ENCODE measurements around the gene SCUBE1. TPM values are rescaled to one million over a fixed set of nuclear protein-coding genes. Genes with fewer than 3 reads are reported as not detected.

SCUBE1 gene
- total and polyA plus RNA-seq, 2 of the 4 experiments (the other 2 are of a cell fraction): not detected

- H2AFZ ChIP-seq (replicated peaks; ENCODE audit: low read length, poor library complexity): no peak overlapping the region
Observed at GRCh38 chr22:43211941-43212433, 131.2 kb downstream of the SCUBE1 start.

More at GRCh38 chr22:43211941-43212433, 131.2 kb downstream of the SCUBE1 start:
- intact Hi-C loops (cut with micrococcal nuclease): no loop called here
- Histone ChIP-seq H2BK5ac (ENCODE audit: low read depth, low read length, poor library complexity, severe bottlenecking) (no peak overlapping the region), H3K36me3 (ENCODE audit: control insufficient read depth, insufficient read depth, low read length) (no peaks in the 10 kb centered on the region), H4K91ac (ENCODE audit: insufficient read depth, low read depth, low read length) (no peak overlapping the region), H4K8ac (ENCODE audit: low read depth in 2 of 2, low read length in 2 of 2) (no peak overlapping the region), H2BK120ac (ENCODE audit: low read depth, low read length) (no peak overlapping the region), H3K18ac (ENCODE audit: low read depth, low read length) (no peak overlapping the region), H2AK5ac (ENCODE audit: low read depth, low read length) (no peak overlapping the region), H2BK15ac (ENCODE audit: low read depth, low read length) (no peak overlapping the region), H3K56ac (ENCODE audit: extremely low read depth, insufficient read depth, low read length) (no peak overlapping the region), H3K9me3 (ENCODE audit: control insufficient read depth, insufficient read depth, low read length) (no peaks in the 10 kb centered on the region), H3K4me1 (ENCODE audit: control insufficient read depth, insufficient read depth, low read length) (no peaks in the 10 kb centered on the region), H2BK20ac (ENCODE audit: low read depth, low read length) (no peak overlapping the region), H3K9me1 (ENCODE audit: insufficient read depth, low read length) (no peaks in the 10 kb centered on the region), H3K27ac (ENCODE audit: insufficient read depth, low read length) (no peak overlapping the region), H4K5ac (ENCODE audit: low read depth, low read length) (no peak overlapping the region), H3K23ac (ENCODE audit: low read depth, low read length) (no peak overlapping the region), H4K20me1 (ENCODE audit: insufficient read depth, low read length) (no peaks in the 10 kb centered on the region), H3K4me3 (ENCODE audit: insufficient read depth, low read depth, low read length) (no peak overlapping the region), H3K14ac (replicated peaks; ENCODE audit: low read depth, low read length) (no peak overlapping the region), H3K4me2 (ENCODE audit: low read depth, low read length) (no peak overlapping the region), H3K27me3 (ENCODE audit: control insufficient read depth, insufficient read depth, low read length) (peaks cover 30% of the 10 kb centered on the region), H3K79me1 (ENCODE audit: low read depth in 1 of 2, low read length in 2 of 2) (no peaks in the 10 kb centered on the region), H3K9ac (ENCODE audit: low read depth, low read length) (no peak overlapping the region), H3K4ac (ENCODE audit: low read depth, low read length) (no peak overlapping the region), H2AK9ac (replicated peaks; ENCODE audit: low read depth, low read length, poor library complexity) (no peak overlapping the region)
- WGBS, 2 experiments (ENCODE audit: extremely low coverage in 2 of 2, insufficient read length in 1 of 2): 78% methylated on average over 4 of the region's 13 CpGs; no CpG with 5 or more reads in 1 of the 2 experiments
- dilution Hi-C loops (cut with HindIII; ENCODE audit: low sequenced_read_pairs, unreplicated experiment): no loop called here
- no TSS peak for BruUV-seq (replicated peaks)
- ChIA-PET POLR2A (ENCODE audit: unreplicated experiment) (no interaction called here), CTCF (no interaction called here)
- no peak for ATAC-seq (ENCODE audit: low read depth)
- DNase-seq: no peak
- TF ChIP-seq MXI1 (IDR thresholded peaks at IDR 0.05; ENCODE audit: borderline replicate concordance, low read depth, low read length) (no peak), SMC3 (IDR thresholded peaks at IDR 0.05; ENCODE audit: low read depth, low read length) (no peak), NFE2L2 (IDR thresholded peaks at IDR 0.05; ENCODE audit: low read depth, low read length) (no peak), RFX5 (IDR thresholded peaks at IDR 0.05; ENCODE audit: low read depth, low read length) (no peak), CTCF (conservative IDR thresholded peaks at IDR 0.05; ENCODE audit: low read depth, low read length) (no peak), RCOR1 (IDR thresholded peaks at IDR 0.05; ENCODE audit: insufficient replicate concordance, low read length) (no peak), CHD1 (IDR thresholded peaks at IDR 0.05; ENCODE audit: low read depth, low read length) (no peak), MAFK (IDR thresholded peaks at IDR 0.05; ENCODE audit: low read depth, low read length) (no peak), MAZ (IDR thresholded peaks at IDR 0.05; ENCODE audit: borderline replicate concordance, low read depth, low read length) (no peak), FOS (IDR thresholded peaks at IDR 0.05; ENCODE audit: low read depth, low read length) (no peak), BHLHE40 (IDR thresholded peaks at IDR 0.05; ENCODE audit: low read depth, low read length) (no peak), CEBPB (IDR thresholded peaks at IDR 0.05; ENCODE audit: low read depth, low read length) (no peak), POLR2A (IDR thresholded peaks at IDR 0.05; ENCODE audit: low read depth, low read length) (no peak)
- TF ChIP-seq, protein P1, sequence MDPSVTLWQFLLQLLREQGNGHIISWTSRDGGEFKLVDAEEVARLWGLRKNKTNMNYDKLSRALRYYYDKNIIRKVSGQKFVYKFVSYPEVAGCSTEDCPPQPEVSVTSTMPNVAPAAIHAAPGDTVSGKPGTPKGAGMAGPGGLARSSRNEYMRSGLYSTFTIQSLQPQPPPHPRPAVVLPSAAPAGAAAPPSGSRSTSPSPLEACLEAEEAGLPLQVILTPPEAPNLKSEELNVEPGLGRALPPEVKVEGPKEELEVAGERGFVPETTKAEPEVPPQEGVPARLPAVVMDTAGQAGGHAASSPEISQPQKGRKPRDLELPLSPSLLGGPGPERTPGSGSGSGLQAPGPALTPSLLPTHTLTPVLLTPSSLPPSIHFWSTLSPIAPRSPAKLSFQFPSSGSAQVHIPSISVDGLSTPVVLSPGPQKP (IDR thresholded peaks at IDR 0.05; ENCODE audit: borderline replicate concordance, low read depth, low read length): no peak
- TF ChIP-seq, protein P2, sequence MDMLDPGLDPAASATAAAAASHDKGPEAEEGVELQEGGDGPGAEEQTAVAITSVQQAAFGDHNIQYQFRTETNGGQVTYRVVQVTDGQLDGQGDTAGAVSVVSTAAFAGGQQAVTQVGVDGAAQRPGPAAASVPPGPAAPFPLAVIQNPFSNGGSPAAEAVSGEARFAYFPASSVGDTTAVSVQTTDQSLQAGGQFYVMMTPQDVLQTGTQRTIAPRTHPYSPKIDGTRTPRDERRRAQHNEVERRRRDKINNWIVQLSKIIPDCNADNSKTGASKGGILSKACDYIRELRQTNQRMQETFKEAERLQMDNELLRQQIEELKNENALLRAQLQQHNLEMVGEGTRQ (IDR thresholded peaks at IDR 0.05; ENCODE audit: low read depth, low read length): no peak
- in situ Hi-C loops (cut with MboI; ENCODE audit: low sequenced_read_pairs): no loop called here

Measured in IMR-90 (cell line).